SK-N-MC (cell line): Measurements from ENCODE around the gene ARFRP1.

Experiments
- EZH2 ChIP-seq: fragments of 200-600 bp; sonication (generic); IDR thresholded peaks from one replicate; pipeline ENCODE4 v1.6.1; 2017; ENCODE audit warnings: antibody characterized with exemption
- FOXP2 ChIP-seq: optimal IDR thresholded peaks from 2 replicates; pipeline ENCODE3; 2011; ENCODE audit warnings: mild to moderate bottlenecking, moderate library complexity; ENCODE audit not compliant: insufficient read depth; ENCODE audit errors: extremely low read length, control extremely low read depth
- POLR2AphosphoS5 ChIP-seq: IDR thresholded peaks from 2 replicates; pipeline ENCODE4 v1.6.1; 2012; ENCODE audit warnings: mild to moderate bottlenecking, low read depth, low read length, borderline replicate concordance

DNA sequence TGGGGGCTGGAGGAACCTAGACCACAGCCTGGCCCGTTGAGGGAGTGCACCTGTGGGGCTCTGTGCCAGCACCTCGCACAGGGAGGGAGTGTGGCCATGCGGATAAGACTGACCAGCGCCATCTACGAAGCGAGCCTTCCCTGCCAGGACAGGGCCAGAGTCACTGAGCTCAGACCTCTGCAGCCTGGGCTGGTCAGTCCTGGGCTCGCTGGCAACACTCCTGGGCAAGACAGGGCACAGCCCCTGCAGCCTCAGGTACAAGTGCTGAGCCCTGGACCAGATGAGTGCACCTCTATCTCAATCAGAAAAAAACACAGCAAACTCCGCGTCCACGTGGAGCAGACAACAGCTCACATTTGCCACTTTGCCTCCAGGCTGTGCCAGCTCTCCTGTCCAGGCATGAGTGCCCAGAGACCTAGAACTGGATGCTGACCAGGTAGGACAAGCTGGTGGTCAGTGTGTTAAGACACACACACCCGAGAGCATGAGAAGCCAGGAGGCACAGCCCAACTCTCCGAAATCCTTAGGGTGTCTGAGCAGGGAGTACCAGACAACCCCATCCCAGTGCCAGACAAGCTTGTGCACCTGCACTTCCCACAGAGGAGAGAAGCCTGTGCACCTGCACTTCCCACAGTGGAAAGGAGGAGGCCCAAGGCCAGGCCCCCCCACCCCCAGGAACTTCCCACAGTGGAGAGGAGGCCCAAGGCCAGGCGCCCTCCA is 4.9 kb downstream of the ARFRP1 start:
- peak; percentile 11 for TF ChIP-seq POLR2AphosphoS5
- no peak for TF ChIP-seq EZH2
- TF ChIP-seq FOXP2 = no peak
